HG02642 (cell line): Measurements from ENCODE around the gene HDAC9.
A peak's percentile ranks its signal among the peaks of the same experiment; 100 is the strongest.

Experiments
- ATAC-seq: cut with Tn5 transposase; IDR thresholded peaks from one replicate; pipeline ENCODE4 v1.9.1; 2021; ENCODE audit warnings: mild to moderate bottlenecking; ENCODE audit not compliant: unreplicated experiment, poor library complexity

The HDAC9 gene

GRCh38 chr7:18864967-18865366 lies 369.4 kb downstream of the HDAC9 start:
- no peak for ATAC-seq

DNA sequence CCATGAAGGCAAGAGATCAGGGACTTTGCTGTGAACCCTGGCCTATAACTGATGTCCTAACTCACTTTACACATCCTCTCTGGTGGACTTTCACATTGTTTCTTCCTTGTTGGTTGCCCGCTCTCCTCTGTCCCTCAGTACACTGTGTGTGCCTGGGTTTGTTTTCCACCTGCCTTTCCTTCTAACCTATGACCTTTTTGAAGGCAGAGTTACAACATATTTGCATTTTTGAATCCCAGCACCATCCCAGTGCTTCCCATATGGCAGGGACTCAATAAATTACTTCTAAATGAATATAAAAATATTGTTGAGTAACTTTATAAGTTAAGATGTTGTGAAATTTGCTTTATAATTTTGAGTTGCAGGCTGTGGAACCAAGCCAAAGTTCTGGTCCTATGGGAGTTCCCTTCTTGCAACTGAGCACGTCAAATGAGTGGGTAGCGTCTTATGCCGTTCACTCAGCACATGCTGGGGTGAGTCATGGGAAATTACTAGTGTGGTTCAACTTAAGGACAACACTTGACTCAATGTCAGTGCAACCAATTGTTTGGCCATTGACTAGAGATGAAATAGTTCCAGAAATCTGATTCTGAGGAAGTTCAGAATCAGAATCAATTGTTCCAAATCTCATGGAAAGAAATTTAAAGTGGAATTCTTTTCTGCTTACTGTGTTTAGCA lies 370.9 kb downstream of the HDAC9 start:
- ATAC-seq = peak; percentile 93

- ATAC-seq = no peak
Observed at GRCh38 chr7:18872344-18872743, 376.8 kb downstream of the HDAC9 start.

DNA sequence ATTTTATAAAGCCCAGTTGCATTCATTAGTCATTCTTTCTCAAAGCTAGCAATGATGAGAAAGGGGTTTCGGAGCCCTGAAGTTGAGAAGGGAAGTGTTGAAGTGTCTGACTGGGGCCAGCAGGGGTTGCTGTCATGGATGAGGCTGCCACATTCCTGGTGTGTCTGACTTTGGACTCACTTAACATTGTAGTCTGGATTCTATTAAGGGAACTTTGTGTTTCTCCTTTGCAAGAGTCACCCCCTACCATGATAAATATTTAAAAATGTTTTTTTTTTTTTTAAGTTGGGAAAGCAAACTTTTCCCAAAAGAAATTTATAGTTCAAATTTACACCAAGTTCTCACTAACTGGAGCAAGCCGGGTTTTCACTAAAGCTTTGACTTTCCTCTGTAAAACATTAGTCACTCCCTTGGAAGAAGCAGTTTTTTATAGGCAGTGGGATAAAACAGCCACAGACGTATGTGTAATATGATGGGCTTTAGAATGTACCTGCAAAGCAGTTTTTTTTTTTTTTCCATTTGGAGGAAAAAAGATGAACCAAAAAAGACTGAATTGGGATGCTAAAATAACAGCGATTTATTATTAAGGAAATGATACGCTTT lies 378.3 kb downstream of the HDAC9 start:
- ATAC-seq = no peak

DNA sequence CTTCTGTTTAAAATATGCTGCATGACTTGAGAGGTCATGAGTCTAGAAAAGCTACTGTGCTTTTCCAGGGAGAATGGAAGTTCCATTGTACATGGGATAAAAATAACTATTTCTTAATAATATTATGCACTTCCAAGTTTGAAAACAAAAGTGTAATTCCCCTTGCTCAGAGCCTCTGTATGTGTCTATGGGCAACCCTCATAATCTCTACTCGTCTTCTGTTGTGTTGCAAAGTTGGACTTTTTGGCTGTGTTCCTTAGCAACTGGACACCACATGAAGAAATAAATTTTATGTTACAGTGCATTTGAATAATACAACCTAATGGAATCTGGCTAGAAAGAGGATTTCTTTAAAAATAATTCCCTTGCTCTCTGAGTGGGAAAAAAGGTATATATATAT lies 379.3 kb downstream of the HDAC9 start:
- no peak for ATAC-seq

DNA sequence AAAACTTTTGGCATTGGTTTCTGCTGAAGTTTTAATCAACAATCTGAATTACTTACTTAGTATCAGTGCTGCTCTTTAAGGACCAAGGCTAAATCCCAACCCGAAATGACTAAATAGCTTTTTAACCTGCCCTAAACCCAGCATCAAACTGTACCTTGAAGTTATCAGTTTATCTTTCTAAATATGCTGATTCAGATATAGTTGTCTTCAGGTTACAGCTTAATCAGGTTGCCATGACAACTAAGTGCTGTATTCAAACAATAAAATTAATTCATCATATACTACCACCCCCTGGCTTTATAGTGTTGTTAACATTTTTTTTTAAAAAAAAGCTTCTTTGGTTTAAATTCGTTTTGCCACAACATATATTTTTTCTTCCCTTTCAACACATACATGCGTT lies 382.3 kb downstream of the HDAC9 start:
- ATAC-seq = no peak

DNA sequence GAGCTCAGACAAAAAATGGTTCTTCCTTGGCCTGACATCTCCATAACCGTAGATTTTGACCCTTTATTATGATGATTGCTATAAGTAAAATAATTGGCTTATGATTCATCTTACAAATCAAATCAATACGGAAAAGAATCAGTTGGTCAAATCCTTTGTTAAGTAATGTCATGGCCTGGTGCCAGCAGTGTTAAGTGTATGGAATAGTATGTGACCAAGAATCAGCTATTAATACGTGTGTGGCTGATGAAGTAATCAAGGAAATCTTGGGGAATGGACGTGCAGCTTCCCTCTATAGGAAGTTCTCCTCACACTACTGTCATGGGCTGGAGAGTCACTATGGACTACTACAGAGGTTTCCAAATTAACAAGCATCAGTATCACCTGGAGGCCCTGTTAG lies 391.3 kb downstream of the HDAC9 start:
- no peak for ATAC-seq

DNA sequence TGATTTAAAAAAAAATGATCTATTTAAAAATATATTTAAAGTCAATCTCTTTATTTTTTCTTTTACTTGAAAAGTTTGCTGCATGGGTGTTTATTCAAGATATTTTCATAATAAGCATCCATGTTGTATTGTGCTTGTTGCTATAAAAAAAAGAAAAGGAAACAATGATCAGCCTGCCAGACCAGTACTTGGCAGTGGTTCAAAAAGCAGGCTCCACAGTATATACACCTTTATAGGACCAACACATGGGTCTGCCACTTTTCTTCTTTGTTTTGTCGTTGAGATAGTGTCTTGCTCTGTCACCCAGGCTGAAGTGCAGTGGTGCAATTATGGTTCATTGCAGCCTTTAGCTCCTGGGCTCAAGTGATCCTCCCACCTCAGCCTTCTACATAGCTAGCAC lies 393.9 kb downstream of the HDAC9 start:
- ATAC-seq = no peak

DNA sequence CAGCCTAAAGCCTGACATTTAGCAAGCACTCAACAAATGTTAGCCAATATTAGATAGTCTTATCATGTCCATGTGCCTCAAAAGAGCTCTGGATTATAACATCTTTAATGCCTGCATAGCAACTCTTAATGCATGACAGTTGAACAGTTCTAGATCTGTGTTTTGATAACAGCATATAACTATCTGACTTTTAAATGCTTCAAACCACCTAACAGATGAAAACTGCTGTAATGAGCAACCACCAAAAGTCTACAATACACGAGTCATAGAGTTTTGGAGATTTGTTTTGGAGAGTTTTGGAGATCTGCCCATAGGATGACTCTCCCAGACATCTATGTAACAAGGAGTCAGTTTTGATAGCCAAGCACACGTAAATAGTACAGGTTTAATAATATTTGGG lies 394.6 kb downstream of the HDAC9 start:
- ATAC-seq = no peak

GRCh38 chr7:18890885-18891621 lies 395.5 kb downstream of the HDAC9 start:
- ATAC-seq = no peak

GRCh38 chr7:18893156-18893555 lies 397.6 kb downstream of the HDAC9 start:
- ATAC-seq = no peak

DNA sequence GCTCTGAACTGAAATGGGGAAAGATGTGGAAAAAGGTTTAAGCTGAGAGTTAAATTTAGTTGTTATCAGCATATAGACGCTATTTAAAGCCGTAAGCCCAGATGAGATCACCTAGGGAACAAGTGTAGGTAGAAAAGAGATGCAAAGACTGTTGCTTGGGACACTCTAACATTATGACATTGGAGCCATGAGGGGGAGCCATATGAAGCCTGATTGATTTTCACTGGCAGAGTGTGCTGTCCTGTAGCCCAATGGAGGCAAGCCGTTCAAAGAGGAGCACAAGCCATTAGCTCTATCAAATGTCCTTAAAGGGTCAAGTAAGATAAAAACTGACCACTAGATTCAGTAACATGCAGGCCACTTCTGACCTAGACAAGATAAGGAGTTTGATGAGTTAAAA lies 398.6 kb downstream of the HDAC9 start:
- no peak for ATAC-seq

GRCh38 chr7:18895456-18895855 lies 399.9 kb downstream of the HDAC9 start:
- no peak for ATAC-seq

DNA sequence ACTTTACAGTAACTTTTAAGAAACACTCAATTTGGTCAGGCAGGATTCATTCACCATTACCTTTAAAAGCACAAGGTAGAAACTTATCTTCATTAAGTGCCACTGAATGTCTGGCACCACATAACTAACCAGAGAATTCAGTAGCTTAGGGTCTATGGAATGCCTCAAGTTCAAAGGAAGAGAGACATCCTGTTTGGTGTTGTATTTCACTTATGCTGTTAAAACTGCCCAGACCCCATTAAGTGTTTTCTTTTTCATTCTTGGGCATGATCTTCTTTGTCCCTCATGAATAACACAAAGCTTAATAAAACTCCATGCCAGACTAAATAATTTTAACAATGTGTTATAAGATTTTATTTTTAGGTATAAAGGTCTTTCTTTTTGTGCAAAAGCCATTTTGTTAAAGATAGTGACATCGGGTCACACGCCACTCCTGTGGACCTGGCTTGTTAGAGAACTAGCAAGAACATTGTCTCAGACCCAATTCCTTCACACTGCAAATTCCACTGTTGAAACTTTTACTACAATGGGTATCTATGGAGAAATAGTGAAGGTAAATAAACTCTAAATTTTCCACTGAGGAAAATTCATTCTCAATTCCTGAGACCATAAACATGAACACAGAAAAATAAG lies 400.9 kb downstream of the HDAC9 start:
- no peak for ATAC-seq

DNA sequence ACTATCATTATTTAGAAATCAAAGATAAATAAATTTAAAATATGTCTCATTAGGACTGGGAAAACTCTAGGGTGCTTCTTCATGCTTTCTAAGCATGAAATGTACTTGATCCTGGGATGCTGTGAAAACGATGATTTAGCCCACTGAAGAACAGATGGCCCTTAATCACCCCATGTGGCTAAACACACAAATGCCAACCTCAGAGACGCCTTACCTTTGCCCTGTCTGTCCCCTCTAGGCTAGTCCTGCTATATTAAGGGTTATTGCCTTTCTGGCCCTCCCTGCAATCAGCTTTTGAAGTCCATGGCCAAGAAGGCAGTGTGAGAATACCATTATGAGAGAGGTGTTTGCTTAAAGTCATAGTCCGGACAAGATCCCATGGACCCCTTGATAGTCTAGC lies 404.7 kb downstream of the HDAC9 start:
- ATAC-seq = no peak

- ATAC-seq = no peak
Observed at GRCh38 chr7:18900803-18901202, 405.3 kb downstream of the HDAC9 start.

GRCh38 chr7:18901351-18901750 lies 405.8 kb downstream of the HDAC9 start:
- ATAC-seq = no peak

- ATAC-seq = no peak
Observed at GRCh38 chr7:18901982-18902421, 406.5 kb downstream of the HDAC9 start.

DNA sequence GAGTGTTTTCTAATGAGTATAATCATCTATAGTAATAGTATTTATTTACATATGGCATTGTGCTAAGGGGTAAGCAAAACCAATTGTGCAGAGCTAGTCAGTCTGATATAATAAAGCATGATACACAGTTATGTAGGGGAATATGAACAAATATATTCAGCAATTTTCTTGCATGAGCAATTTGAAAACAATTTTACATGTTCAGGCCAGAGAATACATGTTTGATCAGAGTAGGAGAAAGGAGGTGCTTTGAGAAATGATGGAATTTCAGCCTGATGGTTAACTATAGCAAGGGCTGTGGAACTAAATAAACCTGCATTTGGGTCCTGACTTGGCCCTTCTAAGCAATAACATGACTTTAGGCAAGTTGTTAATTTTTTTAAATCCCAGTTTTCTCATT lies 407.3 kb downstream of the HDAC9 start:
- no peak for ATAC-seq

DNA sequence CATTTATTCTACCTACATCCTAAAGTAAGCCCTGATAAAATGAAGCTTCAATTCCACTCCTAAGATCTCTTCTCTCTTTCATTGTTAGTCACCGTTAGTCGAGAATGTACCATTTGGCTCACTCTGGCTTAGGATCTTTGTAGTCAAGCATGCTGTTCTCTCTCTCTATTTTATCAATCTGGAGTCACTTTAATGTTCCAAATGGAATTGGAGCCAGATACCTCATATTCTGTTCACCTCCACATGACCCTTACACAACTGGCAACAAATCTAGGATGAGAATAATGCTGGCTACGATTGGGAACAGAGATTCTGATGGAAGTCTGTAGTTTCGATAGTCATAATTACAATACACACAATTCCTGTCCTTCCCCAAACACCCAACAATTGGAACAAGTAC lies 408.1 kb downstream of the HDAC9 start:
- ATAC-seq = no peak

- ATAC-seq = no peak
Observed at GRCh38 chr7:18905316-18905943, 409.9 kb downstream of the HDAC9 start.
